Ureter (tissue), 1 donor: Measurements from ENCODE around the gene GLRX3. TPM values are rescaled to one million over a fixed set of nuclear protein-coding genes. Genes with fewer than 3 reads are reported as not detected.
"Not testable (repeated sequence)": the region's sequence is repeated elsewhere in the genome, so short reads cannot be mapped to it uniquely, and the experiment has no call there.

Experiments
- DNase-seq: peaks from one replicate; pipeline ENCODE4 v3.0.0-alpha.2; 2020; ENCODE audit warnings: low spot score
- total RNA-seq: library from RNA; stranded (reverse); gene quantifications from one replicate; pipeline ENCODE4 v1.2.4, GENCODE V29; 2023
- donor health status: DM: yes; HTN: yes; CAD: no.

The GLRX3 gene
- total RNA-seq, 1 donor from 2014 or later, result 71.9 TPM

GRCh38 chr10:130189608-130190054, 53.4 kb downstream of the GLRX3 start:
- no peak for DNase-seq

GRCh38 chr10:130190055-130190736, 54.0 kb downstream of the GLRX3 start:
- peak; percentile 88 for DNase-seq

- DNase-seq, result no peak
These were observed 54.5 kb downstream of the GLRX3 start for GRCh38 chr10:130190737-130191115.

GRCh38 chr10:130191380-130191779, 55.2 kb downstream of the GLRX3 start:
- DNase-seq, result no peak

GRCh38 chr10:130192276-130192848, 56.2 kb downstream of the GLRX3 start:
- no peak for DNase-seq

GRCh38 chr10:130193033-130193432, 56.8 kb downstream of the GLRX3 start:
- no peak for DNase-seq

GRCh38 chr10:130193493-130194193, 57.5 kb downstream of the GLRX3 start:
- DNase-seq, result no peak

GRCh38 chr10:130194194-130194990, 58.2 kb downstream of the GLRX3 start:
- no peak for DNase-seq

- no peak for DNase-seq
These were observed 58.9 kb downstream of the GLRX3 start for GRCh38 chr10:130194991-130195645.

- DNase-seq, result no peak
These were observed 59.6 kb downstream of the GLRX3 start for GRCh38 chr10:130195746-130196294.

- DNase-seq, result no peak
These were observed 60.6 kb downstream of the GLRX3 start for GRCh38 chr10:130196511-130197487.

- DNase-seq, result no peak
These were observed 62.5 kb downstream of the GLRX3 start for GRCh38 chr10:130198651-130199050.

- DNase-seq, result no peak
These were observed 64.2 kb downstream of the GLRX3 start for GRCh38 chr10:130200179-130201042.

GRCh38 chr10:130201043-130201380, 64.8 kb downstream of the GLRX3 start:
- no peak for DNase-seq

GRCh38 chr10:130202150-130202549, 66.0 kb downstream of the GLRX3 start:
- DNase-seq, result not testable (repeated sequence)

- DNase-seq, result no peak
These were observed 66.9 kb downstream of the GLRX3 start for GRCh38 chr10:130202984-130203621.

GRCh38 chr10:130203626-130204025, 67.4 kb downstream of the GLRX3 start:
- no peak for DNase-seq

- no peak for DNase-seq
These were observed 70.1 kb downstream of the GLRX3 start for GRCh38 chr10:130206216-130206737.
